Right atrium auricular region (tissue), 2 donors: ENCODE results near the gene GPRASP2. TPM values are rescaled to one million over a fixed set of nuclear protein-coding genes. Genes with fewer than 3 reads are reported as not detected.
"Not testable (repeated sequence)": the region's sequence is repeated elsewhere in the genome, so short reads cannot be mapped to it uniquely, and the experiment has no call there.

Source experiments
- DNase-seq: peaks from one replicate; pipeline ENCODE4 v3.0.0-alpha.2; 2019; ENCODE audit warnings: low spot score
- H3K27ac ChIP-seq, 2 donors: fragments of 200-600 bp; sonication (generic); 1 replicate in 1 of 2; 2 replicates in 1 of 2; pipeline ENCODE4 v1.5.1; 2016 to 2019
- H3K27me3 ChIP-seq, 2 donors: fragments of 200-600 bp; sonication (generic); one replicate each; pipeline versions ENCODE4 v1.5.1 to v1.6.0; 2017 to 2019
- H3K36me3 ChIP-seq: fragments of 200-600 bp; sonication (generic); one replicate; pipeline ENCODE4 v1.5.1; 2016
- H3K4me1 ChIP-seq, 2 donors: fragments of 200-600 bp; sonication (generic); one replicate each; pipeline versions ENCODE4 v1.5.1 to v1.6.0; 2017 to 2019
- H3K4me3 ChIP-seq, 2 donors: fragments of 200-600 bp; sonication (generic); 1 replicate in 1 of 2; 2 replicates in 1 of 2; pipeline ENCODE4 v1.5.1; 2017 to 2019; ENCODE audit warnings: mild to moderate bottlenecking in 1 of 2, moderate library complexity in 1 of 2
- H3K9me3 ChIP-seq, 2 donors: fragments of 200-600 bp; sonication (generic); one replicate each; pipeline ENCODE4 v1.5.1; 2019
- CTCF ChIP-seq, 2 donors: fragments of 200-600 bp; sonication (generic); IDR thresholded peaks; one replicate each; pipeline ENCODE4 v1.5.1; 2019; ENCODE audit warnings: antibody characterized with exemption in 2 of 2
- total RNA-seq, 2 donors: library from RNA; depleted of rRNA; stranded (reverse); fragments of >200 nt; gene quantifications; one replicate each; pipeline ENCODE4 v1.1.0, GENCODE V29; 2016

Gene GPRASP2
- total RNA-seq, 2 donors from 2014 or later: 14.8 to 21.9 TPM

GRCh38 chrX:102714994-102715393 lies 2.7 kb downstream of the GPRASP2 start:
- H3K4me1 ChIP-seq: no peaks in the 10 kb centered on the region
- DNase-seq: no peak
- H3K9me3 ChIP-seq: no peaks in the 10 kb centered on the region
- H3K27ac ChIP-seq: no peak overlapping the region
- no peak for TF ChIP-seq CTCF (IDR thresholded peaks at IDR 0.05)
- H3K4me3 ChIP-seq: no peak overlapping the region
- H3K36me3 ChIP-seq: no peaks in the 10 kb centered on the region
- no peaks in the 10 kb centered on the region for H3K27me3 ChIP-seq

GRCh38 chrX:102715967-102716366 lies 3.7 kb downstream of the GPRASP2 start:
- H3K36me3 ChIP-seq: no peaks in the 10 kb centered on the region

GRCh38 chrX:102720237-102721168 lies 8.3 kb downstream of the GPRASP2 start, which contains the start of gene GPRASP3:
GPRASP3 (plus strand) TSS chrX:102720743; CDS start chrX:102748996, 28,253 bp downstream.
- peak within 1 kb of the TSS; percentile 49 to 66 for H3K27ac ChIP-seq
- H3K9me3 ChIP-seq: no peaks in the 10 kb centered on the region
- DNase-seq: peak; percentile 80
- no peaks in the 10 kb centered on the region for H3K4me1 ChIP-seq
- TF ChIP-seq CTCF (IDR thresholded peaks at IDR 0.05): no peak
- H3K27me3 ChIP-seq: no peaks in the 10 kb centered on the region
- no peaks in the 10 kb centered on the region for H3K36me3 ChIP-seq
- H3K4me3 ChIP-seq: peak within 1 kb of the TSS; percentile 37 to 43

More at GRCh38 chrX:102715967-102716366, 3.7 kb downstream of the GPRASP2 start:
- no peak for DNase-seq
- Histone ChIP-seq H3K27me3 (no peaks in the 10 kb centered on the region), H3K9me3 (no peaks in the 10 kb centered on the region), H3K27ac (no peak overlapping the region), H3K4me1 (no peaks in the 10 kb centered on the region), H3K4me3 (no peak overlapping the region)
- no peak for TF ChIP-seq CTCF (IDR thresholded peaks at IDR 0.05)

- not testable (repeated sequence) for H3K27me3 ChIP-seq, DNase-seq, H3K36me3 ChIP-seq, H3K9me3 ChIP-seq, H3K4me1 ChIP-seq
- peak overlapping the region in 1 of 2 donors; percentile 49 for H3K27ac ChIP-seq
- H3K4me3 ChIP-seq: peak overlapping the region; percentile 37 to 43
Measured at GRCh38 chrX:102721169-102721506, 8.9 kb downstream of the GPRASP2 start.

- Histone ChIP-seq H3K27ac (no peak overlapping the region), H3K9me3 (no peaks in the 10 kb centered on the region), H3K27me3 (no peaks in the 10 kb centered on the region), H3K36me3 (no peaks in the 10 kb centered on the region), H3K4me1 (no peaks in the 10 kb centered on the region), H3K4me3 (no peak overlapping the region)
- TF ChIP-seq CTCF (IDR thresholded peaks at IDR 0.05): no peak
- no peak for DNase-seq
Measured at GRCh38 chrX:102723456-102723855, 11.2 kb downstream of the GPRASP2 start.

GRCh38 chrX:102727761-102728160 lies 15.5 kb downstream of the GPRASP2 start:
- H3K9me3 ChIP-seq: no peaks in the 10 kb centered on the region
- no peak overlapping the region for H3K27ac ChIP-seq
- no peaks in the 10 kb centered on the region for H3K27me3 ChIP-seq
- no peak overlapping the region for H3K4me3 ChIP-seq
- H3K4me1 ChIP-seq: no peaks in the 10 kb centered on the region
- DNase-seq: no peak
- TF ChIP-seq CTCF (IDR thresholded peaks at IDR 0.05): no peak
- H3K36me3 ChIP-seq: no peaks in the 10 kb centered on the region
